Hepatocyte (in vitro differentiated cells): ENCODE measurements around the gene AKAP3.

Source experiments
- EZH2 ChIP-seq: fragments of 200-600 bp; sonication (generic); IDR thresholded peaks from 2 replicates; pipeline ENCODE4 v1.6.1; 2016; ENCODE audit warnings: antibody characterized with exemption, mild to moderate bottlenecking, borderline replicate concordance
- TF ChIP-seq, protein P1 (sequence below): fragments of 200-600 bp; sonication (generic); IDR thresholded peaks from 2 replicates; pipeline ENCODE4 v1.5.1; 2016; ENCODE audit warnings: antibody characterized with exemption, mild to moderate bottlenecking; ENCODE audit not compliant: poor library complexity

DNA sequence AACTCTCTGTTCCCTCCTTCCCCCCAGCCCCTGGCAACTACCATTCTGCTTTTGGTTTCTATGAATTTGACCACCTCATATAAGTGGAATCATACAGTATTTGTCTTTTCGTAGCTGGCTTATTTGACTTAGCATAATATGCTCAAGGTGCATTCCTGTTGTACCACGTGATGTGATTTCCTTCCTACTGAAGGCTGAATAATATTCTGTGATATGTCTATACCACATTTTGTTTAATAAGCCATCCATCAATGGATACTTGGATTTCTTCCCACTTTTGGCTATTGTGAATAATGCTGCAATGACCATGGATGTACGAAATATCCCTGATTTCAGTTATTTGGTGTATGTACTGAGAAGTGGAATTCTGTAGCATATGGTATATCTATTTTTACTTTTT lies 16.4 kb upstream of the AKAP3 start:
- TF ChIP-seq, protein P1, sequence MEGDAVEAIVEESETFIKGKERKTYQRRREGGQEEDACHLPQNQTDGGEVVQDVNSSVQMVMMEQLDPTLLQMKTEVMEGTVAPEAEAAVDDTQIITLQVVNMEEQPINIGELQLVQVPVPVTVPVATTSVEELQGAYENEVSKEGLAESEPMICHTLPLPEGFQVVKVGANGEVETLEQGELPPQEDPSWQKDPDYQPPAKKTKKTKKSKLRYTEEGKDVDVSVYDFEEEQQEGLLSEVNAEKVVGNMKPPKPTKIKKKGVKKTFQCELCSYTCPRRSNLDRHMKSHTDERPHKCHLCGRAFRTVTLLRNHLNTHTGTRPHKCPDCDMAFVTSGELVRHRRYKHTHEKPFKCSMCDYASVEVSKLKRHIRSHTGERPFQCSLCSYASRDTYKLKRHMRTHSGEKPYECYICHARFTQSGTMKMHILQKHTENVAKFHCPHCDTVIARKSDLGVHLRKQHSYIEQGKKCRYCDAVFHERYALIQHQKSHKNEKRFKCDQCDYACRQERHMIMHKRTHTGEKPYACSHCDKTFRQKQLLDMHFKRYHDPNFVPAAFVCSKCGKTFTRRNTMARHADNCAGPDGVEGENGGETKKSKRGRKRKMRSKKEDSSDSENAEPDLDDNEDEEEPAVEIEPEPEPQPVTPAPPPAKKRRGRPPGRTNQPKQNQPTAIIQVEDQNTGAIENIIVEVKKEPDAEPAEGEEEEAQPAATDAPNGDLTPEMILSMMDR = no peak
- TF ChIP-seq EZH2 = no peak
